ENCODE measurements around the gene PDCD1.
"Not testable (repeated sequence)": the region's sequence is repeated elsewhere in the genome, so short reads cannot be mapped to it uniquely, and the experiment has no call there.

PDCD1 gene

GRCh38 chr2:241833101-241833663, 25.5 kb downstream of the PDCD1 start:
- Histone ChIP-seq H3K9me3 (ENCODE audit: control insufficient read depth, insufficient read depth, low read length) (0 out of 2 replicates have a peak, but pooled peaks cover 5% of the 10 kb centered on the region), H3K4me1 (ENCODE audit: control insufficient read depth, low read length) (no peaks in the 10 kb centered on the region), H3K27ac (ENCODE audit: low read depth, low read length) (no peak overlapping the region), H4K20me1 (ENCODE audit: control insufficient read depth, insufficient read depth, low read depth, low read length) (no peaks in the 10 kb centered on the region), H3K4me2 (ENCODE audit: low read length) (no peak overlapping the region), H3K9me2 (replicated peaks; ENCODE audit: control insufficient read depth, low read length) (no peaks in the 10 kb centered on the region), H3K79me2 (ENCODE audit: control insufficient read depth, low read length) (no peaks in the 10 kb centered on the region), H3K27me3 (ENCODE audit: control insufficient read depth, low read length) (peaks cover 14% of the 10 kb centered on the region), H3K36me3 (ENCODE audit: control insufficient read depth, low read length) (no peaks in the 10 kb centered on the region), H3F3A (ENCODE audit: control insufficient read depth, insufficient read depth) (no peaks in the 10 kb centered on the region), H3K4me3 (ENCODE audit: low read length) (no peak overlapping the region)
- TF ChIP-seq CTCF (IDR thresholded peaks at IDR 0.05; ENCODE audit: low read depth, low read length, poor library complexity, severe bottlenecking) (no peak), EZH2phosphoT487 (IDR thresholded peaks at IDR 0.05; ENCODE audit: borderline replicate concordance, low read length) (no peak)

GRCh38 chr2:241827394-241827793, 31.3 kb downstream of the PDCD1 start:
- Histone ChIP-seq H3K4me3 (ENCODE audit: low read length) (no peak overlapping the region), H3K9me2 (replicated peaks; ENCODE audit: control insufficient read depth, low read length) (no peaks in the 10 kb centered on the region), H3K79me2 (ENCODE audit: control insufficient read depth, low read length) (no peaks in the 10 kb centered on the region), H3K27ac (ENCODE audit: low read depth, low read length) (no peak overlapping the region), H4K20me1 (ENCODE audit: control insufficient read depth, insufficient read depth, low read depth, low read length) (no peaks in the 10 kb centered on the region), H3K36me3 (ENCODE audit: control insufficient read depth, low read length) (no peaks in the 10 kb centered on the region), H3K27me3 (ENCODE audit: control insufficient read depth, low read length) (peaks cover 6% of the 10 kb centered on the region), H3K4me1 (ENCODE audit: control insufficient read depth, low read length) (no peaks in the 10 kb centered on the region), H3F3A (ENCODE audit: control insufficient read depth, insufficient read depth) (peaks cover 7% of the 10 kb centered on the region), H3K9me3 (ENCODE audit: control insufficient read depth, insufficient read depth, low read length) (peaks cover 20% of the 10 kb centered on the region; the same call in 1 of the 2 replicates), H3K4me2 (ENCODE audit: low read length) (no peak overlapping the region)
- TF ChIP-seq CTCF (IDR thresholded peaks at IDR 0.05; ENCODE audit: low read depth, low read length, poor library complexity, severe bottlenecking) = no peak
- no peak for TF ChIP-seq EZH2phosphoT487 (IDR thresholded peaks at IDR 0.05; ENCODE audit: borderline replicate concordance, low read length)

GRCh38 chr2:241823531-241824437, 34.9 kb downstream of the PDCD1 start:
- H3K9me3 ChIP-seq (ENCODE audit: control insufficient read depth, insufficient read depth, low read length) = peaks cover 15% of the 10 kb centered on the region; the same call in 1 of the 2 replicates
- H3K36me3 ChIP-seq (ENCODE audit: control insufficient read depth, low read length); H3K4me1 ChIP-seq (ENCODE audit: control insufficient read depth, low read length); H4K20me1 ChIP-seq (ENCODE audit: control insufficient read depth, insufficient read depth, low read depth, low read length); H3K27me3 ChIP-seq (ENCODE audit: control insufficient read depth, low read length); H3K4me2 ChIP-seq (ENCODE audit: low read length); H3K79me2 ChIP-seq (ENCODE audit: control insufficient read depth, low read length); H3K9me2 ChIP-seq (replicated peaks; ENCODE audit: control insufficient read depth, low read length); H3K4me3 ChIP-seq (ENCODE audit: low read length); H3K27ac ChIP-seq (ENCODE audit: low read depth, low read length); H3F3A ChIP-seq (ENCODE audit: control insufficient read depth, insufficient read depth): not testable (repeated sequence)

- Histone ChIP-seq H3K4me2 (ENCODE audit: low read length) (no peak overlapping the region), H3K4me3 (ENCODE audit: low read length) (no peak overlapping the region), H3K27me3 (ENCODE audit: control insufficient read depth, low read length) (no peaks in the 10 kb centered on the region), H3K9me2 (replicated peaks; ENCODE audit: control insufficient read depth, low read length) (no peaks in the 10 kb centered on the region), H3K79me2 (ENCODE audit: control insufficient read depth, low read length) (no peaks in the 10 kb centered on the region), H3K36me3 (ENCODE audit: control insufficient read depth, low read length) (no peaks in the 10 kb centered on the region), H4K20me1 (ENCODE audit: control insufficient read depth, insufficient read depth, low read depth, low read length) (no peaks in the 10 kb centered on the region), H3K27ac (ENCODE audit: low read depth, low read length) (no peak overlapping the region), H3K9me3 (ENCODE audit: control insufficient read depth, insufficient read depth, low read length) (peaks cover 12% of the 10 kb centered on the region; the same call in 1 of the 2 replicates), H3K4me1 (ENCODE audit: control insufficient read depth, low read length) (peaks cover 7% of the 10 kb centered on the region), H3F3A (ENCODE audit: control insufficient read depth, insufficient read depth) (peaks cover 7% of the 10 kb centered on the region)
- no peak for TF ChIP-seq CTCF (IDR thresholded peaks at IDR 0.05; ENCODE audit: low read depth, low read length, poor library complexity, severe bottlenecking)
- TF ChIP-seq EZH2phosphoT487 (IDR thresholded peaks at IDR 0.05; ENCODE audit: borderline replicate concordance, low read length) = no peak
These were observed 36.5 kb downstream of the PDCD1 start for GRCh38 chr2:241822264-241822623.
